Panc1 (cell line): ENCODE data around the gene PTGFRN. TPM values are rescaled to one million over a fixed set of nuclear protein-coding genes. Genes with fewer than 3 reads are reported as not detected.

Experiments used
- ATAC-seq: fragments of 200-7000 bp; cut with Tn5 transposase; 2 replicates; pipeline ENCODE4 v1.9.1; 2020; ENCODE audit warnings: mild to moderate bottlenecking, moderate library complexity
- BruUV-seq: library from RNA; stranded (reverse); fragments of 400-500 nt; replicated peaks from 2 replicates; lab custom pipeline; 2021; lab: Mats Ljungman, UMichigan
- CTCF ChIA-PET: fragments of 300-600 bp; sonication (Branson Sonifier 250); formaldehyde crosslinking; loops from one replicate; lab custom pipeline; 2022; ENCODE audit warnings: antibody characterized with exemption; lab: Charles Lee
- POLR2A ChIA-PET: fragments of 300-600 bp; sonication (Branson Sonifier 250); formaldehyde crosslinking; loops from one replicate; lab custom pipeline; 2022; ENCODE audit warnings: antibody characterized with exemption; lab: Charles Lee
- DNase-seq: peaks from one replicate; pipeline ENCODE4 v3.0.0-alpha.2; 2010; ENCODE audit warnings: low read depth, low spot score
- H3K27ac ChIP-seq: 2 replicates; pipeline ENCODE4 v1.5.1; 2011; ENCODE audit warnings: mild to moderate bottlenecking, low read length, inconsistent platforms
- H3K27me3 ChIP-seq: fragments of 200-500 bp; sonication (Bioruptor generic); 2 replicates; pipeline ENCODE4 v1.6.0; 2014; ENCODE audit warnings: low read length, inconsistent platforms; ENCODE audit not compliant: control insufficient read depth, insufficient read depth
- H3K36me3 ChIP-seq: fragments of 200-500 bp; sonication (Bioruptor generic); 2 replicates; pipeline ENCODE4 v1.5.1; 2014; ENCODE audit warnings: inconsistent platforms, mild to moderate bottlenecking, low read length, moderate library complexity; ENCODE audit not compliant: control insufficient read depth, insufficient read depth
- H3K4me1 ChIP-seq: 2 replicates; pipeline ENCODE4 v1.5.1; 2011; ENCODE audit warnings: inconsistent platforms, mild to moderate bottlenecking, low read length, moderate library complexity; ENCODE audit not compliant: control insufficient read depth, insufficient read depth
- H3K4me3 ChIP-seq, 2 experiments: 2 replicates each; pipeline ENCODE4 v1.5.1; 2011 to 2012; ENCODE audit warnings: low read depth in 2 of 2, low read length in 2 of 2, mild to moderate bottlenecking in 2 of 2, inconsistent platforms in 1 of 2, moderate library complexity in 1 of 2
- H3K9me3 ChIP-seq: fragments of 200-500 bp; sonication (Bioruptor generic); 2 replicates; pipeline ENCODE4 v1.5.1; 2014; ENCODE audit warnings: low read depth, mild to moderate bottlenecking, inconsistent platforms, low read length, moderate library complexity; ENCODE audit not compliant: control insufficient read depth, insufficient read depth
- CTCF ChIP-seq: fragments of 450-650 bp; IDR thresholded peaks from 2 replicates; pipeline ENCODE4 v1.5.1; 2017; ENCODE audit warnings: mild to moderate bottlenecking
- POLR2AphosphoS5 ChIP-seq: IDR thresholded peaks from 2 replicates; pipeline ENCODE4 v1.6.1; 2012; ENCODE audit warnings: mild to moderate bottlenecking, low read depth, low read length, moderate library complexity
- REST ChIP-seq, 2 experiments: IDR thresholded peaks; 2 replicates each; pipeline ENCODE4 v1.6.1; 2011 to 2012; ENCODE audit warnings: low read depth in 2 of 2, control low read depth in 1 of 2, low read length in 1 of 2, mild to moderate bottlenecking in 1 of 2, moderate library complexity in 1 of 2; ENCODE audit not compliant: insufficient read depth in 1 of 2
- SIN3A ChIP-seq: IDR thresholded peaks from 2 replicates; pipeline ENCODE4 v1.6.1; 2012; ENCODE audit warnings: low read depth, mild to moderate bottlenecking, low read length, moderate library complexity, borderline replicate concordance; ENCODE audit not compliant: insufficient read depth
- TCF7L2 ChIP-seq: IDR thresholded peaks from 2 replicates; pipeline ENCODE4 v1.6.1; 2011; ENCODE audit warnings: mild to moderate bottlenecking, low read depth, low read length, inconsistent platforms
- in situ Hi-C: cut with HindIII; loops from 2 replicates; pipeline ENCODE4 v1.10.0; 2016; ENCODE audit warnings: low sequenced_read_pairs, low pct_unique_long_range_greater_than_20kb
- intact Hi-C: fragments of 100-400 bp; cut with micrococcal nuclease; formaldehyde crosslinking; loops from one replicate; pipeline ENCODE4 v1.10.0; 2022; ENCODE audit not compliant: unreplicated experiment
- total RNA-seq: library from RNA; stranded (reverse); gene quantifications from one replicate; pipeline ENCODE4 v1.2.1, GENCODE V29; 2021; ENCODE audit not compliant: unreplicated experiment

Gene PTGFRN
- total RNA-seq, 1 experiment from 2014 or later: 5.2 TPM

- CTCF ChIA-PET: no interaction called here
- DNase-seq (no peak), ATAC-seq (no peak)
- H3K9me3 ChIP-seq: no peaks in the 10 kb centered on the region
- no peaks in the 10 kb centered on the region for H3K27me3 ChIP-seq
- TF ChIP-seq POLR2AphosphoS5 (no peak), REST (IDR thresholded peaks at IDR 0.05; ENCODE audit: insufficient read depth in 1 of 2, low read depth in 2 of 2, low read length in 1 of 2) (no peak), SIN3A (no peak), TCF7L2 (no peak), CTCF (no peak)
- in situ Hi-C loops (no loop called here), intact Hi-C loops (no loop called here)
- H3K36me3 ChIP-seq: no peaks in the 10 kb centered on the region
- POLR2A ChIA-PET: no interaction called here
- H3K4me1 ChIP-seq: no peaks in the 10 kb centered on the region
- no peak overlapping the region for H3K4me3 ChIP-seq
- BruUV-seq: no TSS peak
- H3K27ac ChIP-seq: no peak overlapping the region
These were observed 82.2 kb downstream of the PTGFRN start for GRCh38 chr1:116991918-116992317.

DNA sequence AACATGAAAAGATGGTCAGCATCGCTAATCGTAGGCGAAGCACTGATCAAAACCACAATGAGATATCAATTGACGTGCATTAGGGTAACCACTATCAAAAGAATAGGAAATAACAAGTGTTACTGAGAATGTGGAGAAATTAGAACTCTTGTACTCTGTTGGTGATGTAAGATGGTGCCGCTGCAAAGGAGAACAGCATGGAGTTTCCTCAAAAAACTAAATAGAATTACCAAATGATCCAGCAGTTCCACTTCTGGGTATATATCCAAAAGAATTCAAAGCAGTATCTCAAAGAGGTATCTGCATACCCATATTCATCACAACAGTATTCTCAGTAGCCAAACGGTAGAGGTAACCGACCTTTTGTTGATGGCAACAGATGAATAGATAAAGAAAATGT, 83.6 kb downstream of the PTGFRN start:
- Histone ChIP-seq H3K4me3 (no peak overlapping the region), H3K27ac (no peak overlapping the region), H3K9me3 (no peaks in the 10 kb centered on the region), H3K27me3 (no peaks in the 10 kb centered on the region), H3K36me3 (no peaks in the 10 kb centered on the region), H3K4me1 (no peaks in the 10 kb centered on the region)
- no peak for ATAC-seq
- ChIA-PET CTCF (no interaction called here), POLR2A (no interaction called here)
- DNase-seq: no peak
- in situ Hi-C loops (no loop called here), intact Hi-C loops (no loop called here)
- TF ChIP-seq POLR2AphosphoS5 (no peak), TCF7L2 (no peak), REST (IDR thresholded peaks at IDR 0.05; ENCODE audit: insufficient read depth in 1 of 2, low read depth in 2 of 2, low read length in 1 of 2) (no peak), CTCF (no peak), SIN3A (no peak)
- no TSS peak for BruUV-seq
